C4-2B (cell line): Measurements from ENCODE around the gene INPP4B.

ENCODE experiments used
- ZFX ChIP-seq: fragments of 450-650 bp; IDR thresholded peaks from 2 replicates; pipeline ENCODE4 v1.6.1; 2017
- TF ChIP-seq, protein P1 (sequence below): fragments of 450-650 bp; conservative IDR thresholded peaks from 2 replicates; pipeline ENCODE4 v1.5.1; 2017; ENCODE audit warnings: mild to moderate bottlenecking

DNA sequence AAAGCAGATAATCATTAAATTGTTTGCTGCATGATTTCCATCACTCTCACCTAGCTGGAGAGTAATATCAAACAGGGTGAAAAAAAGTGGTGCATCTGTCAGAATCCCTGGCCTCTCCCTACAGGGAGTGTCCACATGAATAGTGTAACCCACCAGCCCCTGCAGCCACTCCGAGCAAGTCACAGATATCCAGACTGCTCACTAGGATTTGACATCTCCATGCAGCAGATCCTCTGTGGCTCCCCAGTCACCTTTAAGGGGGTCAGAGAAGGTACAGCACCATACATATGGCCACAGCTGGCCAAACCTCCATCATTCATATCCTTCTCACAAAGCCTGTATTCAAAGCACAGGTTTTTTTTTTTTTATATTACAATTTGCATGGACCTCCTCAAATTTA is 536.3 kb downstream of the INPP4B start:
- TF ChIP-seq, protein P1, sequence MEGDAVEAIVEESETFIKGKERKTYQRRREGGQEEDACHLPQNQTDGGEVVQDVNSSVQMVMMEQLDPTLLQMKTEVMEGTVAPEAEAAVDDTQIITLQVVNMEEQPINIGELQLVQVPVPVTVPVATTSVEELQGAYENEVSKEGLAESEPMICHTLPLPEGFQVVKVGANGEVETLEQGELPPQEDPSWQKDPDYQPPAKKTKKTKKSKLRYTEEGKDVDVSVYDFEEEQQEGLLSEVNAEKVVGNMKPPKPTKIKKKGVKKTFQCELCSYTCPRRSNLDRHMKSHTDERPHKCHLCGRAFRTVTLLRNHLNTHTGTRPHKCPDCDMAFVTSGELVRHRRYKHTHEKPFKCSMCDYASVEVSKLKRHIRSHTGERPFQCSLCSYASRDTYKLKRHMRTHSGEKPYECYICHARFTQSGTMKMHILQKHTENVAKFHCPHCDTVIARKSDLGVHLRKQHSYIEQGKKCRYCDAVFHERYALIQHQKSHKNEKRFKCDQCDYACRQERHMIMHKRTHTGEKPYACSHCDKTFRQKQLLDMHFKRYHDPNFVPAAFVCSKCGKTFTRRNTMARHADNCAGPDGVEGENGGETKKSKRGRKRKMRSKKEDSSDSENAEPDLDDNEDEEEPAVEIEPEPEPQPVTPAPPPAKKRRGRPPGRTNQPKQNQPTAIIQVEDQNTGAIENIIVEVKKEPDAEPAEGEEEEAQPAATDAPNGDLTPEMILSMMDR: no peak
- no peak for TF ChIP-seq ZFX
